B cell (primary cell): ENCODE measurements around the gene THSD7B.

Experiments
- EZH2 ChIP-seq: IDR thresholded peaks from 2 replicates; pipeline ENCODE4 v1.6.1; 2012; ENCODE audit warnings: borderline replicate concordance, low read depth, mild to moderate bottlenecking, moderate library complexity, low read length; ENCODE audit not compliant: insufficient read depth, poor library complexity, severe bottlenecking
- TF ChIP-seq, protein P1 (sequence below): fragments of 200-600 bp; IDR thresholded peaks from one replicate; pipeline ENCODE4 v1.8.0; 2022; ENCODE audit warnings: antibody characterized with exemption, mild to moderate bottlenecking

DNA sequence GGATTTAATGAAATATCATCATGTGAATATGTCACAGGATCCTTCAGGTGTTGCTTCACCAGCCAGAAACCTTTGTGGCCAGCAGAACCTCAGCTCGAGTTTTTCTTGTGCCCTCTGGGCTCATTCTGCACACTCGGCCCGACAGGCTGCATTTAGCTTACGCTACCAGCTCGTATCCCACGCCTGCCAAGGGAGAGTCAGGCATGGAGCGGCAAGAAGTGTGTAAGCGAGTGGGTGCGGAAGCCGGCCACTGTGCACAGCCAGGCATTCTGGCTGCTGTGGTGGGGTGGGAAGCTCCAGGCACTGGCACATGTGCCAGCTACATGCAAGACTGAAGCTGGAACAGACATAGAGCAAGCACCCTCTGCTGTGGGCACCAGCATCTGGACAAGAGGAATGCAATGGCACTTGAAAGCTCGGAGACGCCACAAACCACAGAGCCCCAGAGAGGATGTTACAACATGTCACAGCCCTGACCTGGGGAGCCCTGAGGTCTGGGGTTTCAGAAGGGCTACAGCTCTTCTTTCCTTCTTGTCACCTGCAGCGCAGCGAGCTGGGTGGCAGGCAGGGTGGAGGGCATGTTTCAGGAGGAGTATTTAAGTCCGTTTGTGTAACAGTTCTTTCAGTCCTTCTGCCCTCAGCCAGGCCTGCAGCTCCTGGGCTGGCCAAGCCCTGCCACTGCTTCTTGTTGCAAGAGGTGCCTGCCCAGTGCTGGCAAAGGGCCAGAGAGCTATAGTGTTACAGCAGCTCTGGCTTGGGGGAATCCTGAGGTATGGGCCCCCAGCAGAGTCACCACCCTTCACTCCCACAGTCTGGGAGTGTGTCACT, 941.7 kb downstream of the THSD7B start:
- TF ChIP-seq, protein P1, sequence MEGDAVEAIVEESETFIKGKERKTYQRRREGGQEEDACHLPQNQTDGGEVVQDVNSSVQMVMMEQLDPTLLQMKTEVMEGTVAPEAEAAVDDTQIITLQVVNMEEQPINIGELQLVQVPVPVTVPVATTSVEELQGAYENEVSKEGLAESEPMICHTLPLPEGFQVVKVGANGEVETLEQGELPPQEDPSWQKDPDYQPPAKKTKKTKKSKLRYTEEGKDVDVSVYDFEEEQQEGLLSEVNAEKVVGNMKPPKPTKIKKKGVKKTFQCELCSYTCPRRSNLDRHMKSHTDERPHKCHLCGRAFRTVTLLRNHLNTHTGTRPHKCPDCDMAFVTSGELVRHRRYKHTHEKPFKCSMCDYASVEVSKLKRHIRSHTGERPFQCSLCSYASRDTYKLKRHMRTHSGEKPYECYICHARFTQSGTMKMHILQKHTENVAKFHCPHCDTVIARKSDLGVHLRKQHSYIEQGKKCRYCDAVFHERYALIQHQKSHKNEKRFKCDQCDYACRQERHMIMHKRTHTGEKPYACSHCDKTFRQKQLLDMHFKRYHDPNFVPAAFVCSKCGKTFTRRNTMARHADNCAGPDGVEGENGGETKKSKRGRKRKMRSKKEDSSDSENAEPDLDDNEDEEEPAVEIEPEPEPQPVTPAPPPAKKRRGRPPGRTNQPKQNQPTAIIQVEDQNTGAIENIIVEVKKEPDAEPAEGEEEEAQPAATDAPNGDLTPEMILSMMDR: no peak
- TF ChIP-seq EZH2: no peak
